Urothelium cell line (cell line): ENCODE results near the gene TMEM40.
"Not testable (repeated sequence)": the region's sequence is repeated elsewhere in the genome, so short reads cannot be mapped to it uniquely, and the experiment has no call there.

ENCODE experiments used
- DNase-seq: peaks from one replicate; pipeline ENCODE4 v3.0.0; 2011; ENCODE audit warnings: low spot score, mixed read lengths
- FAIRE-seq: peaks from 2 replicates; lab custom pipeline; 2011; peaks lifted over from hg19 to GRCh38; lab: Jason Lieb, UNC

Gene TMEM40

DNA sequence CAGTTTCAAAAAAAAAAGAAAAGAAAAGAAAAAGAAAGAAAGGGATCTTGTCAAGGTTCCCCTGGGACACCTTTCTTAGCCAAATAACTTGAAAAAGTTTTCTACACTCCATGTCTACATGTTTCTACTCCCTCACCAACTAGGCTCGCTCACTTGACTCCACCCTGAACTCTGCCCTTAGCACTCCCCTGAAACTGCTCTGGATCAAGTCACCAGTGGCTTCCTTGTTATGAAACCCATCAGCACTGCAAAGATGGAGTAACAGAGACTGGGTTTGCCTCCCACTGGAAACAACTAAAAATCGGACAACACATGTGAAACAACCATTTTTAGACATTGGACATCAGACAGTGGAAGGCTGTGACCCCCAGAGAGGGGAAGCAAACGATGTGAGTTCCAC, 36.8 kb downstream of the TMEM40 start:
- DNase-seq: no peak
- no peak for FAIRE-seq

- DNase-seq (peak; percentile 87), FAIRE-seq (no peak)
Observed at GRCh38 chr3:12719984-12720898, 38.8 kb downstream of the TMEM40 start.

GRCh38 chr3:12719541-12719940, 39.5 kb downstream of the TMEM40 start:
- no peak for FAIRE-seq
- no peak for DNase-seq

GRCh38 chr3:12716605-12717151, 42.4 kb downstream of the TMEM40 start:
- FAIRE-seq (no peak), DNase-seq (no peak)

DNA sequence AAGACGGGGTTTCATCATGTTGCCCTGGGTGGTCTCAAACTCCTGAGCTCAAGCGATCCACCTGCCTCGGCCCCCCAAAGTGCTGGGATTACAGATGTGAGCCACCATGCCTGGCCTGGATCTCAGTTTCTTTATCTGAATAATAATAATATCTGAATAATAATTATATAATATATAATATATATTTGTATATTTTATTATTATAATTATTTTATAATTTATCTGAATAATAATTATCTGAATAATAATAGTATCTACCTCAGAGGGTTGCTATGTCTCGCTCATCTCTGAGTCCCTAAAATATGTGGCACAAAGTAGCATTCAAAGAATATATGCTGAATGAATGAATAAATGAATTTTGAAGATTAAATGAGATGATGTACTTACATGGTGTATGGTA, 44.8 kb downstream of the TMEM40 start:
- DNase-seq (no peak), FAIRE-seq (no peak)

DNA sequence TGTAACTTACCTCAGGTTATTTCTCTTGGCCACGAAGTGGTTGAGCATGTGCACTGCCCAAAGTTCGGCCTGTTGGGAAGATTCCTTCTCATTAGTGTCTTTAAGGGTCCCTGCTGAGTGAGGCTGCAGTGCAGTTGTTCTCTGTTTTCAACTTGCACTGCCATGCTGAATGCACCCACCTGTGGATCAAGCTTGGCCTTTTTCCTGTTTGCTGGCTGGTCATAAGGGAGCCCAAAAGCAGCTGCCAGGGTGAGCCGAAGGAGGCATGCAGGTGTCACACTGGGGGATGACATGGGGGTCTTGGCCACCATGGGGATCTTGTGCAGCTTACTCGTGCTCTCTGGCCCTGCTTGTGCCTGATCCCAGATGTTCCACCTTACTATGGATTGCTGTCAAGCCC, 49.0 kb downstream of the TMEM40 start:
- DNase-seq (no peak), FAIRE-seq (no peak)

DNA sequence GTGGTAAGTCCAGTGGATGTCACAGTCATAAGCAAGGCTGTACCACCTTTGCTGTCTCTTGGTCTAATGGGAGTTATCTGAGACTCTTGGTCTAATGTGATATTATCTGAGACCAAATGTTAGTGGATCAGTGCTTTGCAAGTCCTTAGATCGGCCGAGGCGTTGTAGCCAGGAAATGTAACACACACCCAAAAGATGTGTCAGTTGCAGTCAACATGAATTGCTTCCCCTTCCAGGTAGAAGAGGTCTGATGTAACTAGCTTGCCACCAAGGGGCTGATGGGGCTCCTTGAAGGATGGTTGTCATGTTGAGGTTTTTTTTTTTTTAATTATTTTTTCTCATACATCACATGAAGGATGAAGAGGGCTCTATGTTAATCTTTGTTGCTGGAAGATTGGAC, 49.7 kb downstream of the TMEM40 start:
- DNase-seq (no peak), FAIRE-seq (no peak)

- peak; percentile 66 for DNase-seq
- FAIRE-seq: no peak
Observed at GRCh38 chr3:12708584-12709192, 50.4 kb downstream of the TMEM40 start.

- DNase-seq (no peak), FAIRE-seq (no peak)
Observed at GRCh38 chr3:12707449-12707848, 51.6 kb downstream of the TMEM40 start.

GRCh38 chr3:12706504-12707253, 52.4 kb downstream of the TMEM40 start:
- DNase-seq (peak; percentile 70), FAIRE-seq (no peak)

GRCh38 chr3:12705981-12706380, 53.1 kb downstream of the TMEM40 start:
- DNase-seq (no peak), FAIRE-seq (no peak)

- DNase-seq (no peak), FAIRE-seq (no peak)
Observed at GRCh38 chr3:12705374-12705926, 53.6 kb downstream of the TMEM40 start.

GRCh38 chr3:12702501-12702900, 56.6 kb downstream of the TMEM40 start:
- no peak for FAIRE-seq

GRCh38 chr3:12701601-12702000, 57.5 kb downstream of the TMEM40 start:
- FAIRE-seq, DNase-seq: not testable (repeated sequence)

More at GRCh38 chr3:12702501-12702900, 56.6 kb downstream of the TMEM40 start:
- DNase-seq: no peak

DNA sequence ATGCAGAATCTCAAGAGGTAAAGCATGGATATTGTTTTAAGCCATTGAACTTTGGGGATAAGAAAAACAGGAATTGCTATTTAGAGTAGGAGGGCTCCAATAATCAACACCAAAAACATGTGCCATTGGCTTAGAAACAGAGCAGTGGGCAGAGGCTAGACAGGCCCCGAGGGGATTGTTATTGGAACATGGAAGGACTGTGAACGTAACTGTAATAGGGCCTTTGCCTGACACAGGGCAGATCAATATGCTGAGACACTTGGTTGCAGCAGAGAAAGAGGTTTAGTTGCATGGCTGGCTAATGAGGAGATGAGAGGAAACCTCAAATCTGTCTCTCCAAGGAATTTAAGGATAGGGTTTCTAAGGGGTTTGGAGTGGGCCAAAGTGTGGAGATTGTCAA, 58.3 kb downstream of the TMEM40 start:
- no peak for DNase-seq
- FAIRE-seq: no peak

GRCh38 chr3:12695916-12696315, 63.1 kb downstream of the TMEM40 start:
- FAIRE-seq: no peak

GRCh38 chr3:12695112-12695511, 63.9 kb downstream of the TMEM40 start:
- no peak for DNase-seq
- FAIRE-seq: no peak

More at GRCh38 chr3:12695916-12696315, 63.1 kb downstream of the TMEM40 start:
- no peak for DNase-seq

DNA sequence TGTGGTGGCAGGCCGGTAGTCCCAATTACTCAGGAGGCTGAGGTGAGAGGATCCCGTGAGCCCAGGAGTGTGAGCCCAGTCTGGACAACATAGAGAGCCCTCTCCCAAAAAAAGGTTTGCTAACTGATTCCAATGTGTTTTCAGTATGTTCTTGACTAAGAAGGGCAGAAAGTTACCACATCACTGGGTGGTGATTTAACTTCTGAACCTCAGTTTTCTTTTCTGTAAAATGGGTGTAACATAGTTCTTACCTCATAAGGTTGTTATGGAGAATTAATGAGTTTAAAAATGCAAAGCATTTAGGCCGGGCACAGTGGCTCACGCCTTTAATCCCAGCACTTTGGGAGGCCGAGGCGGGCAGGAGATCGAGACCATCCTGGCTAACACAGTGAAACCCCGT, 66.6 kb downstream of the TMEM40 start:
- no peak for DNase-seq
- no peak for FAIRE-seq

DNA sequence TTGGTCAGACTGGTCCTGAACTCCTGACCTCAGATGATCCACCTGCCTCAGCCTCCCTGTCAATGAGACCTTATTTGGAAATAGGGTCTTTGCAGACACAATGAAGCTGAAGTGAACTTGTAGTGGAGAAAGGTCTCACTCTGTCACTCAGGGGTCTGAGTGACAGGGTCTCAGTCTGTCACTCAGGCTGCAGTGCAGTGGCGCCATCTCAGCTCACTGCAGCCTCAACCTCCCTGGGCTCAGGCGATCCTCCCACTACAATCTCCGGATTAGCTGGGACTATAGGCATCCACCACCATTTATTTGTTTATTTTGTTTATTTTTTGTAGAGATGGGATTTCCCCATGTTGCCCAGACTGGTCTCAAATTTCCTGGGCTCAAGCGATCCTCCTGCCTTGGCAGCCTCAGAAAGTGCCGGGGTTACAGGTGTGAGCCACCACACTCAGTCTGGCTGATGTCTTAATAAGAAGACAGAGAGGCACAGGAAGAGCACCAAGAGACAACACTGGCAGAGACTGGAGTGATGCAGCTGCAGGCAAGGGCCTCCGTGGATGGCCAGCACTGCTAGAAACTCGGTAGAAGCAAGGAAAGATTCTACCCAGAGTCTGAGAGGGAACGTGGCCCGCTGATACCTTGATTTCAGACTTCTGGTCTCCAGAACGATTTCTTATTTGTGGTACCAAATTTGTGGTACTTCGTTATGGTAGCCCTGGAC, 68.9 kb downstream of the TMEM40 start:
- no peak for FAIRE-seq
- no peak for DNase-seq

- DNase-seq (no peak), FAIRE-seq (no peak)
Observed at GRCh38 chr3:12687948-12688347, 71.1 kb downstream of the TMEM40 start.
